BJ (cell line): ENCODE measurements around the gene ARHGAP33. TPM values are rescaled to one million over a fixed set of nuclear protein-coding genes. Genes with fewer than 3 reads are reported as not detected.
"Not testable (repeated sequence)": the region's sequence is repeated elsewhere in the genome, so short reads cannot be mapped to it uniquely, and the experiment has no call there.

Source experiments
- CTCF ChIA-PET: fragments of 350-600 bp; formaldehyde crosslinking; extraction: SDS; loops from one replicate; lab custom pipeline; 2021; ENCODE audit warnings: antibody characterized with exemption, inconsistent platforms; lab: Yijun Ruan, JAX
- POLR2A ChIA-PET: fragments of 300-600 bp; sonication (Branson Sonifier 250); formaldehyde crosslinking; extraction: SDS; loops from one replicate; lab custom pipeline; 2021; ENCODE audit warnings: antibody characterized with exemption; lab: Charles Lee
- DNase-seq: peaks from one replicate; pipeline ENCODE4 v3.0.0-alpha.2; 2011; ENCODE audit warnings: low read depth
- H3K27me3 ChIP-seq: 2 replicates; pipeline ENCODE4 v1.6.0; 2011; ENCODE audit warnings: low read length; ENCODE audit not compliant: control insufficient read depth, insufficient read depth
- H3K36me3 ChIP-seq: 2 replicates; pipeline ENCODE4 v1.5.1; 2011; ENCODE audit warnings: low read length; ENCODE audit not compliant: control insufficient read depth, insufficient read depth
- H3K4me3 ChIP-seq: 2 replicates; pipeline ENCODE4 v1.5.1; 2011; ENCODE audit warnings: low read depth, mild to moderate bottlenecking, control low read depth, low read length
- polyA plus RNA-seq: library from polyadenylated mRNA; depleted of rRNA; stranded (reverse); fragments of >200 nt; gene quantifications from 2 replicates; pipeline ENCODE4 v1.2.3, GENCODE V29; 2011
- TF ChIP-seq, protein P1 (sequence below): IDR thresholded peaks from 2 replicates; pipeline ENCODE4 v1.5.1; 2011; ENCODE audit warnings: low read depth, mild to moderate bottlenecking, control low read depth, inconsistent platforms, low read length, moderate library complexity; ENCODE audit not compliant: insufficient read depth

Gene ARHGAP33
- polyA plus RNA-seq, 1 experiment = 3.6 TPM

DNA sequence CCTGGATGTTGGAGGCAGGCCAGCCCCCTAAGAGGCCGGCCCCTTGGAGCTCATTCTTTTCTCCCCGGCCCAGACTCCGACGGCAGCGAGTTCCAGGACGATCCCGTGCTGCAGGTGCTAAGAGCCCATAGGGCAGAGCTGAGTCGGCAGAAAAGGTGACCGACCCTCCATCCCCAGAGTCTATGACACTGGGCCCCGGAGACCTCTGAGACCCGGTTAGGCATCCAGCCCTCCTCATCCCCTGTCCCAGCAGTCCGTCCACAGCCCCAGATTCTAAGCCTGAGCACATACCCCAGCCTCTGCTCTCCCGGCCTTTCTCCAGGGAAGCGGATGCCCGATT is 7.3 kb upstream of the ARHGAP33 start:
- CTCF ChIA-PET = no interaction called here
- no peak overlapping the region for H3K4me3 ChIP-seq
- H3K27me3 ChIP-seq = no peaks in the 10 kb centered on the region
- POLR2A ChIA-PET = no interaction called here
- no peak for DNase-seq
- TF ChIP-seq, protein P1, sequence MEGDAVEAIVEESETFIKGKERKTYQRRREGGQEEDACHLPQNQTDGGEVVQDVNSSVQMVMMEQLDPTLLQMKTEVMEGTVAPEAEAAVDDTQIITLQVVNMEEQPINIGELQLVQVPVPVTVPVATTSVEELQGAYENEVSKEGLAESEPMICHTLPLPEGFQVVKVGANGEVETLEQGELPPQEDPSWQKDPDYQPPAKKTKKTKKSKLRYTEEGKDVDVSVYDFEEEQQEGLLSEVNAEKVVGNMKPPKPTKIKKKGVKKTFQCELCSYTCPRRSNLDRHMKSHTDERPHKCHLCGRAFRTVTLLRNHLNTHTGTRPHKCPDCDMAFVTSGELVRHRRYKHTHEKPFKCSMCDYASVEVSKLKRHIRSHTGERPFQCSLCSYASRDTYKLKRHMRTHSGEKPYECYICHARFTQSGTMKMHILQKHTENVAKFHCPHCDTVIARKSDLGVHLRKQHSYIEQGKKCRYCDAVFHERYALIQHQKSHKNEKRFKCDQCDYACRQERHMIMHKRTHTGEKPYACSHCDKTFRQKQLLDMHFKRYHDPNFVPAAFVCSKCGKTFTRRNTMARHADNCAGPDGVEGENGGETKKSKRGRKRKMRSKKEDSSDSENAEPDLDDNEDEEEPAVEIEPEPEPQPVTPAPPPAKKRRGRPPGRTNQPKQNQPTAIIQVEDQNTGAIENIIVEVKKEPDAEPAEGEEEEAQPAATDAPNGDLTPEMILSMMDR = no peak
- peaks cover 12% of the 10 kb centered on the region for H3K36me3 ChIP-seq

DNA sequence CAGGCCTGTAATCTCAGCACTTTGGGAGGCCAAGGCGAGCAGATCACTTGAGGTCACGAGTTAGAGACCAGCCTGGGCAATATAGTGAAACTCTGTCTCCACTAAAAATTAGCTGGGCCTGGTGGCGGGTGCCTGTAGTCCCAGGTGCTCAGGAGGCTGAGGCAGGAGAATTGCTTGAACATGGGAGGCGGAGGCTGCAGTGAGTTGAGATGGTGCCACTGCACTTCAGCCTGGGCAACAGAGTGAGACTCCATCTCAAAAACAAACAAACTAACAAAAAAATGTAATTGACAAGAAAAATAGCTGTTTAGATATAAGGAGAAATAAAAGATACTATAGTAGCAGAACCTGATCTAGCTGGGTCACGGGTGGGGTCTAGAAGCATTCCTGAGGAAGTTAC is 3.0 kb upstream of the ARHGAP33 start:
- CTCF ChIA-PET, POLR2A ChIA-PET, H3K27me3 ChIP-seq, H3K36me3 ChIP-seq, H3K4me3 ChIP-seq, DNase-seq: not testable (repeated sequence)

DNA sequence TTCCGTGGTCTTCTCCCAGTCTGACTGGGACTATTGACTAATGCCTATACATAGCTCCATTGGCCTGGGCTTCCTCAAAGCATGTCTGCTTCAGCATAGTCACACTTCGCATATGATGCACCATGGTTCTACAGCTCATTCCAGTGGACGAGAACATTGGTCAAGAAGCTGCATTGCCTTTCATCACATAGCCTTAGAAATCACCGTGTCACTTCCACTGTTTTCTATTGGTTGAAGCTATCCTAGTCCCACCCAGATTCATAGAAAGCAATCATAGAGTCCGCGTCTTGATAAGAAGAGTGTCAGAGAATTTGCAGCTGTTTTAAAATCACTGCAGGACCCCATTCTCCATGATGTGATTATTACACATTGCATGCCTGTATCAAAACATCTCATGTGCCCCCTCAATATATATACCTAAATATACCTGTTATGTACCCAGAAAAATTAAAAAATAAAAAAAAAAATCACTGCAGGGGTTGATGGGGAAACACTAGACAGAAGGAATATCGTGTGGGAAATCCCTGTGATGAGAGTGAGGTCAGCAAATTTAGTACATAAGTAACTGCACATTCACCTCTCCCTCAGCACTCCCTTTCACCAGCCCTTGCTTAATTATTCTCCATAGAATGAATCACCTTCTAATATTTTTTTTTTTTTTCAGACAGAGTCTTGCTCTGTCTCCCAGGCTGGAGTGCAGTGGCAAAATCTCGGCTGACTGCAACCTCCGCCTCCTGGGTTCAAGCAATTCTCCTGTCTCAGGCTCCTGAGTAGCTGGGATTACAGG is 2.2 kb upstream of the ARHGAP33 start:
- TF ChIP-seq, protein P1 = no peak
- ChIA-PET POLR2A (no interaction called here), CTCF (interaction anchor here (0.9 kb wide), 1 partner anchor 42 kb away, joined by 3 read pairs; no protein-coding TSS in a partner anchor)
- no peak overlapping the region for H3K4me3 ChIP-seq
- peaks cover 2% of the 10 kb centered on the region; the same call in 1 of the 2 replicates for H3K36me3 ChIP-seq
- H3K27me3 ChIP-seq = no peaks in the 10 kb centered on the region
- no peak for DNase-seq

DNA sequence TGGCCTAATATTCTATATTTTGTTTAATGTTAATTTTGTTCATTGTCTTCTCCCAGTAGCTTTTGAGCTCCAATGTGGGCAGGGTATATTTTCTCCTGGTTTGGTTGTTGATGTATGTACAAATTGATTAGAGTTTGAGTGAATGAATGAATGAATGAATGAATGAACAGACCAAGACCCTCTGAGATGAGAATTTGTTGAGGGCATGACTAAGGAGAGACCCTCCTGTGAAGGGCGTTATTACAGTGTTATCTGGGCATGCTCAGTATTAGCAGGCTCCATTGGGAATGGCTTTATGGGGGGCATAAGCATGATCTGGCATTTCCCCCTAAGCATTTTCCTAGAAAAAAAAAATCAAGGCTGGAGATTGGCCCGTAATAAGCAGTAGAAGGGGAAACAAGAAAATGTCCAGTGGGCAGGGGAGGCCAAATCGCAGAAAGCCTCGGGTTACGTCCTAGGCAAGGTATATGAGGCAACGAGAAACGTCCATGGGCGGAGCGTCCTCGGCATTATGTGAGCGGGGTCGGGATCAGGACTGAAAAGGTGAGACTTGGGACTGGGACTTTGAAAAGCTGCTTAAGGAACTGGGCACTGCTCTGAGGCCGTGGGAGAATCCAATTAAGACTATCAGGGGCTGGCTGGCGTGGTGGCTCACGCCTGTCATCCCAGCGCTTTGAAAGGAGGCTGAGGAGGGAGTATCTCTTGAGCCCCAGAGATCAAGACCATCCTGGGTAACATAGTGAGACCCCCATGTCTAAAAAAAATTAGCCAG is 904 bp upstream of the ARHGAP33 start:
- Histone ChIP-seq H3K4me3 (peak overlapping the region; percentile 24), H3K27me3 (no peaks in the 10 kb centered on the region), H3K36me3 (no peaks in the 10 kb centered on the region)
- TF ChIP-seq, protein P1 = no peak
- ChIA-PET POLR2A (no interaction called here), CTCF (interaction anchor here (0.9 kb wide), 1 partner anchor 40 kb away, joined by 3 read pairs; no protein-coding TSS in a partner anchor)
- no peak for DNase-seq

DNA sequence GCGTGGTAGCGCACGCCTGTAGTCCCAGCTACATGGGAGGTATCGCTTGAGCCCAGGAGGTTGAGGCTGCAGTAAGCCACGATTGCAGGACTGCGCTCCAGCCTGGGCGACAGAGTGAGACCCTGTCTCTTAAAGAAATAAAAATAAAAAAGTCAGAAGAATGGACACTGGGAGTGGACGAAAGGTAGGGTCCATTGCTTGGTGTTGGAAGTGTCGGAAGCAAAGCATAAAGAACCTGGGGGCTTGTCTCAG is 392 bp upstream of the ARHGAP33 start:
- ChIA-PET CTCF (no interaction called here), POLR2A (no interaction called here)
- Histone ChIP-seq H3K4me3 (peak overlapping the region; percentile 24), H3K36me3 (no peaks in the 10 kb centered on the region), H3K27me3 (no peaks in the 10 kb centered on the region)
- TF ChIP-seq, protein P1 = no peak
- DNase-seq = no peak
